ENCODE measurements around the gene SOWAHA.

The SOWAHA gene

GRCh38 chr5:132822650-132823480, 9.8 kb downstream of the SOWAHA start:
- TF ChIP-seq FOXP2 (optimal IDR thresholded peaks at IDR 0.05; ENCODE audit: borderline replicate concordance, extremely low read depth, extremely low read length, insufficient read depth): no peak
- no peak for TF ChIP-seq POLR2AphosphoS5 (IDR thresholded peaks at IDR 0.05; ENCODE audit: low read depth, low read length)
- TF ChIP-seq TAF1 (IDR thresholded peaks at IDR 0.05; ENCODE audit: borderline replicate concordance, insufficient read depth, low read length): no peak
- TF ChIP-seq REST (IDR thresholded peaks at IDR 0.05; ENCODE audit: insufficient read depth in 1 of 2, low read depth in 2 of 2, low read length in 2 of 2): no peak
- no peak for TF ChIP-seq SIN3A (IDR thresholded peaks at IDR 0.05; ENCODE audit: borderline replicate concordance, insufficient read depth, low read length)

- TF ChIP-seq POLR2AphosphoS5 (IDR thresholded peaks at IDR 0.05; ENCODE audit: low read depth, low read length) (no peak), TAF1 (IDR thresholded peaks at IDR 0.05; ENCODE audit: borderline replicate concordance, insufficient read depth, low read length) (no peak), REST (IDR thresholded peaks at IDR 0.05; ENCODE audit: insufficient read depth in 1 of 2, low read depth in 2 of 2, low read length in 2 of 2) (no peak), FOXP2 (optimal IDR thresholded peaks at IDR 0.05; ENCODE audit: borderline replicate concordance, extremely low read depth, extremely low read length, insufficient read depth) (no peak), SIN3A (IDR thresholded peaks at IDR 0.05; ENCODE audit: borderline replicate concordance, insufficient read depth, low read length) (no peak)
Observed at GRCh38 chr5:132823481-132824050, 10.5 kb downstream of the SOWAHA start.

- TF ChIP-seq POLR2AphosphoS5 (IDR thresholded peaks at IDR 0.05; ENCODE audit: low read depth, low read length) (no peak), FOXP2 (optimal IDR thresholded peaks at IDR 0.05; ENCODE audit: borderline replicate concordance, extremely low read depth, extremely low read length, insufficient read depth) (no peak), SIN3A (IDR thresholded peaks at IDR 0.05; ENCODE audit: borderline replicate concordance, insufficient read depth, low read length) (no peak), TAF1 (IDR thresholded peaks at IDR 0.05; ENCODE audit: borderline replicate concordance, insufficient read depth, low read length) (no peak), REST (IDR thresholded peaks at IDR 0.05; ENCODE audit: insufficient read depth in 1 of 2, low read depth in 2 of 2, low read length in 2 of 2) (no peak)
Observed at GRCh38 chr5:132824426-132824825, 11.3 kb downstream of the SOWAHA start.

GRCh38 chr5:132825033-132825833, 12.1 kb downstream of the SOWAHA start:
- no peak for TF ChIP-seq POLR2AphosphoS5 (IDR thresholded peaks at IDR 0.05; ENCODE audit: low read depth, low read length)
- no peak for TF ChIP-seq SIN3A (IDR thresholded peaks at IDR 0.05; ENCODE audit: borderline replicate concordance, insufficient read depth, low read length)
- no peak for TF ChIP-seq TAF1 (IDR thresholded peaks at IDR 0.05; ENCODE audit: borderline replicate concordance, insufficient read depth, low read length)
- TF ChIP-seq FOXP2 (optimal IDR thresholded peaks at IDR 0.05; ENCODE audit: borderline replicate concordance, extremely low read depth, extremely low read length, insufficient read depth): no peak
- no peak for TF ChIP-seq REST (IDR thresholded peaks at IDR 0.05; ENCODE audit: insufficient read depth in 1 of 2, low read depth in 2 of 2, low read length in 2 of 2)
